Body of pancreas (tissue), 4 donors: ENCODE results near the gene CREB5. TPM values are rescaled to one million over a fixed set of nuclear protein-coding genes. Genes with fewer than 3 reads are reported as not detected.

ENCODE experiments used
- ATAC-seq: fragments of 150-250 bp; one replicate; pipeline ENCODE4 v1.9.1; 2016
- DNase-seq, 4 donors: peaks; one replicate each; pipeline ENCODE4 v3.0.0-alpha.2; 2019
- H3K27ac ChIP-seq, 4 donors: fragments of 200-600 bp; sonication (generic); 1 replicate in 3 of 4; 2 replicates in 1 of 4; pipeline versions ENCODE4 v1.5.1 to v1.6.1; 2016 to 2019; ENCODE audit warnings: mild to moderate bottlenecking in 1 of 4, mixed read lengths in 1 of 4, moderate library complexity in 1 of 4
- H3K27me3 ChIP-seq, 2 donors: fragments of 200-600 bp; sonication (generic); one replicate each; pipeline ENCODE4 v1.6.0; 2016; ENCODE audit warnings: mild to moderate bottlenecking in 1 of 2
- H3K36me3 ChIP-seq, 2 donors: fragments of 200-600 bp; sonication (generic); replicated peaks in 1 of 2; 2 replicates each; pipeline ENCODE4 v1.5.1; 2016; ENCODE audit warnings: low read depth in 2 of 2; ENCODE audit not compliant: insufficient read depth in 1 of 2
- H3K4me1 ChIP-seq: fragments of 200-600 bp; sonication (generic); one replicate; pipeline ENCODE4 v1.6.0; 2016
- H3K4me3 ChIP-seq, 2 donors: fragments of 200-600 bp; sonication (generic); 1 replicate in 1 of 2; 2 replicates in 1 of 2; pipeline ENCODE4 v1.5.1; 2016 to 2019
- H3K9me3 ChIP-seq, 3 donors: fragments of 200-600 bp; sonication (generic); 1 replicate in 2 of 3; 2 replicates in 1 of 3; pipeline ENCODE4 v1.5.1; 2016
- POLR2A ChIP-seq, 3 donors: fragments of 450-650 bp; IDR thresholded peaks; one replicate each; pipeline ENCODE4 v1.6.1; 2016; ENCODE audit warnings: antibody characterized with exemption in 3 of 3, mild to moderate bottlenecking in 2 of 3
- WGBS, 2 donors: methylation state at CpG; one replicate each; pipeline ENCODE4 v1.1.5; 2017; 5-methylcytosine and 5-hydroxymethylcytosine counted together
- intact Hi-C: fragments of 100-400 bp; cut with DNase I; formaldehyde crosslinking; loops from one replicate; pipeline ENCODE4 v1.15.1; 2023
- total RNA-seq, 2 donors: library from RNA; depleted of rRNA; stranded (reverse); fragments of >200 nt; gene quantifications; one replicate each; pipeline ENCODE4 v1.1.0, GENCODE V29; 2016
- TF ChIP-seq, protein P1 (sequence below), 7 experiments: fragments of 450-650 bp in 4 of 7; fragments of 200-600 bp in 3 of 7; sonication (generic) in 3 of 7; IDR thresholded peaks; one replicate each; pipeline ENCODE4 v1.5.1; 2016 to 2019; ENCODE audit warnings: antibody characterized with exemption in 7 of 7

The CREB5 gene
- total RNA-seq, 2 donors from 2014 or later, result 10.4 to 25.7 TPM

DNA sequence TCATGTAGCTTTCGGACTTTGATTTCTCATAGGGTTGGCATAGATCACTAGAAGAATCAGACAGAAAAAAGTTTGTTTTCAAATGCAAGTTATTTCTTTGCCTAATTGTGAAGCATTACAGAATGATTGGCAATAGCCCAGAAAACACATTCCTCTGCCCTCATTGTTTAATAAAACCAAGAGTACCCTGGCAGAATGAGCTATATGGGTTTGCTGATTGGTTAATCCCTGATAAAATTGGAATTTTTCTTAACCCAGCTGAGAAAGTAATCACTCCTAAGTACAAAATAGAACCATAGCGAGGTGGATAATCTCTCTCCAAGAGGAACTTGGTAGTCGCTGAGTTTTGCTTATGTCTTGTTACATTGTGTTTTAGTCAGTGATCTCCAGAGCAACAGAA, 30.9 kb upstream of the CREB5 start:
- Histone ChIP-seq H3K4me3 (no peak overlapping the region), H3K4me1 (peaks cover 9% of the 10 kb centered on the region), H3K36me3 (no peaks in the 10 kb centered on the region), H3K9me3 (no peaks in the 10 kb centered on the region), H3K27ac (peak overlapping the region in 2 of 4 donors; percentile 35 to 41), H3K27me3 (no peaks in the 10 kb centered on the region)
- DNase-seq, result no peak
- 46 to 54% methylated on average over 3 of the region's 3 CpGs for WGBS, 2 donors
- peak; percentile 70 for ATAC-seq
- TF ChIP-seq, protein P1, sequence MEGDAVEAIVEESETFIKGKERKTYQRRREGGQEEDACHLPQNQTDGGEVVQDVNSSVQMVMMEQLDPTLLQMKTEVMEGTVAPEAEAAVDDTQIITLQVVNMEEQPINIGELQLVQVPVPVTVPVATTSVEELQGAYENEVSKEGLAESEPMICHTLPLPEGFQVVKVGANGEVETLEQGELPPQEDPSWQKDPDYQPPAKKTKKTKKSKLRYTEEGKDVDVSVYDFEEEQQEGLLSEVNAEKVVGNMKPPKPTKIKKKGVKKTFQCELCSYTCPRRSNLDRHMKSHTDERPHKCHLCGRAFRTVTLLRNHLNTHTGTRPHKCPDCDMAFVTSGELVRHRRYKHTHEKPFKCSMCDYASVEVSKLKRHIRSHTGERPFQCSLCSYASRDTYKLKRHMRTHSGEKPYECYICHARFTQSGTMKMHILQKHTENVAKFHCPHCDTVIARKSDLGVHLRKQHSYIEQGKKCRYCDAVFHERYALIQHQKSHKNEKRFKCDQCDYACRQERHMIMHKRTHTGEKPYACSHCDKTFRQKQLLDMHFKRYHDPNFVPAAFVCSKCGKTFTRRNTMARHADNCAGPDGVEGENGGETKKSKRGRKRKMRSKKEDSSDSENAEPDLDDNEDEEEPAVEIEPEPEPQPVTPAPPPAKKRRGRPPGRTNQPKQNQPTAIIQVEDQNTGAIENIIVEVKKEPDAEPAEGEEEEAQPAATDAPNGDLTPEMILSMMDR (IDR thresholded peaks at IDR 0.05), result no peak
- no peak for TF ChIP-seq POLR2A (IDR thresholded peaks at IDR 0.05)
- intact Hi-C loops, result no loop called here

DNA sequence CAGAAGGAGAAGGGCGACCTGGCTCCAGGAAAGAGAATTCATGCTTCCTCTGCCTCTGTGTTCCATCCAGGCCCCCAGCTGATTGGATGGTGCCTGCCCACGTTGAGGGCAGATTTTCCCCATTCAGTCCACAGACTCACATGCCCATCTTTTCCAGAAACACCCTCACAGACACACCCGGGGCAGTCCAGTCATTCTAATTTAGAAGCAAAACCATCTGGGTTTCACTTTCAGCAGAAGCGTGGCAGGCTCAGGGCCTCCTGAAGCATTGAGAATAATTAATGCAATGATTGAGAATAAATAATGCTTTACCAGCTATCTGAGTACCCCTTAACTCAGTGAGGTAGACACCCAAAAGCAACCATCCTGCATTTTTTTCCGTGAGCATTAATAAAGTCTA, 30.2 kb upstream of the CREB5 start:
- WGBS, 2 donors, result 71% methylated on average over 5 of the region's 5 CpGs
- TF ChIP-seq, protein P1 (IDR thresholded peaks at IDR 0.05), result no peak
- no peak for TF ChIP-seq POLR2A (IDR thresholded peaks at IDR 0.05)
- intact Hi-C loops, result no loop called here

DNA sequence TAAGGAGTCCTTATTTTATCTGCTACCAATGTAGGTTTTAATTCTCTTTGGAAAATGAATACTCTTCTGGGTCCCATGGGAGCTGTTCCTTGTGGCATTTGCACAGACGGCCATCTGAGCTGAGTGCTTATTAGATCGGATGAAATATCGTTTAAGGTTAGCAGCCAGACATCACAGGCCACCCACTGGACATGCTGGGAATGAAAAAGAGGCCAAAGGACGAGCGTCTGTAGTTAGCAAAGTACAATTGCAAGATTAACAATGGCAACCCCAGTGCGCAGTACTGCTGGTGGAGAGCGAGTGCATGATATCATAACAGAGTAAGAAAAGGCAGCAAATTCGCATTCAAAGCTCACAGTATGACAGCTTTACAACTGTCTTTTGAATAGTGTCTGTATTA, 28.3 kb upstream of the CREB5 start:
- no peak for TF ChIP-seq POLR2A (IDR thresholded peaks at IDR 0.05)
- TF ChIP-seq, protein P1 (IDR thresholded peaks at IDR 0.05), result no peak
- H3K9me3 ChIP-seq, result no peaks in the 10 kb centered on the region
- DNase-seq (no peak), ATAC-seq (no peak)
- peaks cover 9% of the 10 kb centered on the region for H3K4me1 ChIP-seq
- no peaks in the 10 kb centered on the region for H3K36me3 ChIP-seq
- no peaks in the 10 kb centered on the region for H3K27me3 ChIP-seq
- H3K4me3 ChIP-seq, result no peak overlapping the region
- H3K27ac ChIP-seq, result no peak overlapping the region
- WGBS, 2 donors, result 66 to 67% methylated on average over 8 of the region's 8 CpGs
- intact Hi-C loops, result no loop called here

More for the DNA sequence above, 30.2 kb upstream of the CREB5 start:
- no peaks in the 10 kb centered on the region for H3K36me3 ChIP-seq
- H3K4me3 ChIP-seq, result no peak overlapping the region
- H3K27ac ChIP-seq, result peak overlapping the region in 2 of 4 donors; percentile 35 to 41
- H3K27me3 ChIP-seq, result no peaks in the 10 kb centered on the region
- no peaks in the 10 kb centered on the region for H3K9me3 ChIP-seq
- peaks cover 9% of the 10 kb centered on the region for H3K4me1 ChIP-seq
- ATAC-seq (no peak), DNase-seq (no peak)

GRCh38 chr7:28389504-28390395, 22.6 kb upstream of the CREB5 start:
- no peaks in the 10 kb centered on the region for H3K27me3 ChIP-seq
- no peaks in the 10 kb centered on the region for H3K4me1 ChIP-seq
- intact Hi-C loops, result loop anchor here (5.0 kb wide), 1 partner anchor 463 kb away; no protein-coding TSS in a partner anchor
- H3K9me3 ChIP-seq, result no peaks in the 10 kb centered on the region
- peak overlapping the region in 1 of 4 donors; percentile 40 for H3K27ac ChIP-seq
- 10 to 13% methylated on average over 14 of the region's 14 CpGs for WGBS, 2 donors
- H3K36me3 ChIP-seq, result no peaks in the 10 kb centered on the region
- ATAC-seq (peak; percentile 53), DNase-seq (peak in 1 of 4 donors; percentile 33)
- no peak overlapping the region for H3K4me3 ChIP-seq
- no peak for TF ChIP-seq POLR2A (IDR thresholded peaks at IDR 0.05)
- TF ChIP-seq, protein P1 (IDR thresholded peaks at IDR 0.05), result peak; percentile 60 to 89 (median 75)
